HepG2 (cell line): ENCODE data around the gene PRDM10. TPM values are rescaled to one million over a fixed set of nuclear protein-coding genes. Genes with fewer than 3 reads are reported as not detected.

Source experiments
- EP300 ChIP-seq, 3 experiments: sonication (generic) in 1 of 3; formaldehyde crosslinking in 1 of 3; IDR thresholded peaks; 2 replicates each; pipeline versions ENCODE4 v1.5.1 to v1.6.1; 2011 to 2020; ENCODE audit warnings: low read depth in 2 of 3, low read length in 2 of 3, borderline replicate concordance in 1 of 3, improper control_type of control experiment in 1 of 3, mild to moderate bottlenecking in 1 of 3, missing genetic modification reagents in 1 of 3, moderate library complexity in 1 of 3
- JARID2 ChIP-seq: sonication (generic); formaldehyde crosslinking; IDR thresholded peaks from 2 replicates; pipeline ENCODE4 v1.8.1; 2023; ENCODE audit warnings: missing genetic modification reagents, inconsistent platforms; ENCODE audit not compliant: insufficient replicate concordance
- ZNF121 ChIP-seq: sonication (generic); formaldehyde crosslinking; IDR thresholded peaks from 2 replicates; pipeline ENCODE4 v1.5.0; 2020; ENCODE audit warnings: mild to moderate bottlenecking, missing genetic modification reagents
- polyA plus RNA-seq, 8 experiments: library from polyadenylated mRNA; depleted of rRNA in 3 of 8; stranded (reverse) in 7 of 8; unstranded in 1 of 8; fragments of >200 nt; fragmentation: Illumina TruSeq in 4 of 8; extraction: Trizol in 4 of 8; gene quantifications; 2 replicates each; pipeline versions ENCODE4 v1.2.1 to v1.2.3, GENCODE V29; 2011 to 2016; ENCODE audit warnings: low read depth in 4 of 8, missing spikeins in 1 of 8, mixed read lengths in 1 of 8; ENCODE audit not compliant: insufficient read depth in 1 of 8
- total RNA-seq, 5 experiments: library from RNA; depleted of rRNA; stranded (reverse); fragments of >200 nt; fragmentation: Illumina TruSeq; extraction: Trizol; gene quantifications; 2 replicates each; pipeline ENCODE4 v1.2.3, GENCODE V29; 2016; ENCODE audit warnings: low read depth in 1 of 5
- TF ChIP-seq, protein P1 (sequence below): sonication (generic); formaldehyde crosslinking; IDR thresholded peaks from 2 replicates; pipeline ENCODE4 v1.5.1; 2020; ENCODE audit warnings: missing genetic modification reagents, mild to moderate bottlenecking, borderline replicate concordance
- TF ChIP-seq, protein P2 (sequence below): sonication (generic); formaldehyde crosslinking; IDR thresholded peaks from 2 replicates; pipeline ENCODE4 v1.8.1; 2023; ENCODE audit warnings: mild to moderate bottlenecking, inconsistent platforms, moderate library complexity, missing genetic modification reagents, borderline replicate concordance

The PRDM10 gene
- total and polyA plus RNA-seq, 2 of the 13 experiments (the other 11 are each of a cell fraction or from before 2014, with no cell fraction given): 5.7 to 5.8 TPM

DNA sequence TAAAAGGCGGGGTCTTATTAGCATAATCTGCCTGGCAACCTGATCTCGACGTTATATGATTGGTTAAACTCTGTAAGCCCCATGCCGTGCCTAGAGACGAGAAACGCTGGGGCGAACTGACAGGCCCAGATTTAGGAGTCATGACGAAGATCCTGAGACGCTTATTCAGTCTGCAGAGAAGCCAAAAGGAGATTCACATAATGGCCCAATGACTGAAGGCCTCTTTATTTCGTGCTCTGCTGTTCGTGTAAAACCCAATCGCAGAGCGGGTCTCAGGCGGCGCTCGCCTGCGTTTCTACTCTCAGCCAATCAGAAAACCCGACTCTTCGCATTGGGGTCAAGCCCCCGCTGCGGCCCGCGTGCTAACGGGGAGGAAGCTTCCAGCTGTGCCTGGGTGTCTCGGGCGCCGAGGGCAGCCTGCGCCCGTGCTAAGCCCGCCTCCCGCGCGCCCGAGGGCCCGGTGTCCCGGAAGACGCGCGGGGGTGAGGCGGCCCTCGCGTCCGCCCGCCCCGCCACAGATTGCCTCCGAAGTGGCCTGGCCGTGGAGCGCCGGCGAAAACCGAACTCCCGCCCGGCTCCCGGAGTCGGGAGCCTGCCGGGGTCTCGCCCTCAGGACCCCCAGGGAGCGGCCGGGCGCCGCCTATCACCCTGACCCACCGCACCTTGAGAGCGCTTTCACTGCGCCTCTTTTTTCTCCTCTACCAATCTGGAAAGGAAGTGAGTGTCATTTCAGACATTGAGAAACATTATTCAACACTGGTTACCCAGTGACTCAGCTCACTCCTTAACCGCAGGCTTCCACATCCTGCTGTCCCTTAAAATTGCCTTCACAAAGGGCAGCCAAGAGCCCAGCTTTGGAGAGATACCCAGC lies 446 bp upstream of the PRDM10 start (continued):
- TF ChIP-seq EP300 (IDR thresholded peaks at IDR 0.05; ENCODE audit: low read depth in 2 of 2, low read length in 2 of 2) (no peak), EP300 (CRISPR knock-in tag; IDR thresholded peaks at IDR 0.05; ENCODE audit: borderline replicate concordance) (0 out of 2 replicates have a peak, but pooled peaks have one; percentile 8), ZNF121 (CRISPR knock-in tag) (no peak), JARID2 (CRISPR knock-in tag) (no peak)
- TF ChIP-seq, protein P1, sequence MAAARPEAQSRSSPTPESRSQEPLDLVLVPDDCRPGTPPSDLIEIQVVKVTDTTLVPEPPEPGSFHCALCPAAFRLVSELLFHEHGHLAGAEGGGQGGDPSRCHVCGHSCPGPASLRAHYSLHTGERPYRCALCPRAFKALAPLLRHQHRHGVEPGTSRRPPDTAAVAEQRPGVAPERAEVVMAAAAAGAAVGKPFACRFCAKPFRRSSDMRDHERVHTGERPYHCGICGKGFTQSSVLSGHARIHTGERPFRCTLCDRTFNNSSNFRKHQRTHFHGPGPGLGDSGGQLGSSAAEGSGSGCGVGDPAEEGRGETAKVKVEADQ (CRISPR knock-in tag): no peak
- TF ChIP-seq, protein P2, sequence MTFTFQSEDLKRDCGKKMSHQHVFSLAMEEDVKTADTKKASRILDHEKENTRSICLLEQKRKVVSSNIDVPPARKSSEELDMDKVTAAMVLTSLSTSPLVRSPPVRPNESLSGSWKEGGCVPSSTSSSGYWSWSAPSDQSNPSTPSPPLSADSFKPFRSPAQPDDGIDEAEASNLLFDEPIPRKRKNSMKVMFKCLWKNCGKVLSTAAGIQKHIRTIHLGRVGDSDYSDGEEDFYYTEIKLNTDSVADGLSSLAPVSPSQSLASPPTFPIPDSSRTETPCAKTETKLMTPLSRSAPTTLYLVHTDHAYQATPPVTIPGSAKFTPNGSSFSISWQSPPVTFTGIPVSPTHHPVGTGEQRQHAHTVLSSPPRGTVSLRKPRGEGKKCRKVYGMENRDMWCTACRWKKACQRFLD (CRISPR knock-in tag): no peak; the same call in 1 of the 2 replicates
- TF ChIP-seq, all 625 proteins: peak for 277
